WI38 (cell line): ENCODE results near the gene FAN1.

Experiments used
- H3K4me3 ChIP-seq: 2 replicates; pipeline ENCODE4 v1.5.1; 2011; ENCODE audit warnings: low read depth, mild to moderate bottlenecking, control low read depth, low read length
- CTCF ChIP-seq: IDR thresholded peaks from 2 replicates; pipeline ENCODE4 v1.5.1; 2012; ENCODE audit warnings: low read depth, mild to moderate bottlenecking, control low read depth, low read length

The FAN1 gene

GRCh38 chr15:30904812-30905211 lies 1.1 kb downstream of the FAN1 start:
- no peak overlapping the region for H3K4me3 ChIP-seq
- TF ChIP-seq CTCF, result no peak

GRCh38 chr15:30905821-30906220 lies 2.1 kb downstream of the FAN1 start:
- TF ChIP-seq CTCF, result no peak
- H3K4me3 ChIP-seq, result no peak overlapping the region

- no peak overlapping the region for H3K4me3 ChIP-seq
- TF ChIP-seq CTCF, result no peak
These were observed 2.7 kb downstream of the FAN1 start for GRCh38 chr15:30906366-30906765.

GRCh38 chr15:30913761-30914160 lies 10.0 kb downstream of the FAN1 start:
- TF ChIP-seq CTCF, result no peak
- no peak overlapping the region for H3K4me3 ChIP-seq

- H3K4me3 ChIP-seq, result no peak overlapping the region
- no peak for TF ChIP-seq CTCF
These were observed 13.3 kb downstream of the FAN1 start for GRCh38 chr15:30917013-30917412.

- no peak overlapping the region for H3K4me3 ChIP-seq
- no peak for TF ChIP-seq CTCF
These were observed 14.0 kb downstream of the FAN1 start for GRCh38 chr15:30917675-30918074.

- H3K4me3 ChIP-seq, result no peak overlapping the region
- TF ChIP-seq CTCF, result no peak
These were observed 14.7 kb downstream of the FAN1 start for GRCh38 chr15:30918366-30918765.
